Endothelial cell of umbilical vein (primary cell): ENCODE results near the gene C20orf202. TPM values are rescaled to one million over a fixed set of nuclear protein-coding genes. Genes with fewer than 3 reads are reported as not detected.

Source experiments
- BruUV-seq: library from RNA; stranded (reverse); fragments of 400-500 nt; replicated peaks from 2 replicates; lab custom pipeline; 2021; lab: Mats Ljungman, UMichigan
- CTCF ChIA-PET: fragments of 300-600, 350-600 bp; sonication (Branson Sonifier 250); formaldehyde crosslinking; loops from one replicate; lab custom pipeline; 2021; ENCODE audit warnings: antibody characterized with exemption, inconsistent platforms; lab: Charles Lee
- POLR2A ChIA-PET: fragments of 300-600, 350-600 bp; sonication (Branson Sonifier 250); formaldehyde crosslinking; loops from one replicate; lab custom pipeline; 2021; ENCODE audit warnings: antibody characterized with exemption, inconsistent platforms; lab: Charles Lee
- DNase-seq: peaks from one replicate; pipeline ENCODE4 v3.0.0-alpha.2; 2011; ENCODE audit warnings: low read depth, low spot score
- FAIRE-seq: peaks from 2 replicates; lab custom pipeline; 2011; peaks lifted over from hg19 to GRCh38; lab: Jason Lieb, UNC
- H2AFZ ChIP-seq: 2 replicates; pipeline ENCODE4 v1.6.0; 2012; ENCODE audit warnings: low read depth, low read length, control low read depth, inconsistent platforms
- H3K27ac ChIP-seq: 2 replicates; pipeline ENCODE4 v1.5.1; 2011; ENCODE audit warnings: low read depth, mild to moderate bottlenecking, control low read depth, low read length, moderate library complexity; ENCODE audit not compliant: insufficient read depth
- H3K27me3 ChIP-seq, 2 experiments: 2 replicates each; pipeline versions ENCODE4 v1.6.0 to v1.6.1; 2011; ENCODE audit warnings: low read length in 2 of 2, mixed read lengths in 1 of 2; ENCODE audit not compliant: control insufficient read depth in 2 of 2, insufficient read depth in 2 of 2
- H3K36me3 ChIP-seq, 2 experiments: 2 replicates in 1 of 2; 3 replicates in 1 of 2; pipeline ENCODE4 v1.5.1; 2011; ENCODE audit warnings: low read length in 2 of 2, mild to moderate bottlenecking in 1 of 2, moderate library complexity in 1 of 2; ENCODE audit not compliant: control insufficient read depth in 2 of 2, insufficient read depth in 2 of 2; ENCODE audit errors: extremely low read depth in 1 of 2
- H3K4me1 ChIP-seq: 3 replicates; pipeline ENCODE4 v1.5.1; 2011; ENCODE audit warnings: mild to moderate bottlenecking, low read length; ENCODE audit not compliant: control insufficient read depth, insufficient read depth; ENCODE audit errors: extremely low read depth
- H3K4me2 ChIP-seq: 2 replicates; pipeline ENCODE4 v1.6.1; 2011; ENCODE audit warnings: low read length, control low read depth, mixed read lengths; ENCODE audit not compliant: insufficient read depth
- H3K4me3 ChIP-seq, 3 experiments: fragments of 200-600 bp in 1 of 3; sonication (generic), shearing (Covaris generic) in 1 of 3; replicated peaks in 1 of 3; 2 replicates each; pipeline ENCODE4 v1.5.1; 2011 to 2016; ENCODE audit warnings: control low read depth in 3 of 3, low read length in 3 of 3, mild to moderate bottlenecking in 2 of 3, inconsistent platforms in 1 of 3, low read depth in 1 of 3, moderate library complexity in 1 of 3; ENCODE audit not compliant: insufficient read depth in 1 of 3
- H3K79me2 ChIP-seq: 2 replicates; pipeline ENCODE4 v1.6.0; 2012; ENCODE audit warnings: low read length, inconsistent platforms; ENCODE audit not compliant: control insufficient read depth, insufficient read depth
- H3K9ac ChIP-seq: replicated peaks from 2 replicates; pipeline ENCODE3; 2011; ENCODE audit warnings: low read length, control low read depth; ENCODE audit not compliant: insufficient read depth; ENCODE audit errors: extremely low read depth
- H3K9me1 ChIP-seq: replicated peaks from 3 replicates; pipeline ENCODE4 v1.6.0; 2011; ENCODE audit warnings: mild to moderate bottlenecking, low read length; ENCODE audit not compliant: control insufficient read depth, insufficient read depth; ENCODE audit errors: extremely low read depth
- H3K9me3 ChIP-seq: replicated peaks from 2 replicates; pipeline ENCODE4 v1.5.1; 2012; ENCODE audit warnings: low read length, inconsistent platforms; ENCODE audit not compliant: control insufficient read depth, insufficient read depth
- H4K20me1 ChIP-seq: replicated peaks from 2 replicates; pipeline ENCODE3; 2011; ENCODE audit warnings: mild to moderate bottlenecking, low read length; ENCODE audit not compliant: control insufficient read depth, insufficient read depth; ENCODE audit errors: extremely low read depth
- EZH2 ChIP-seq: IDR thresholded peaks from 2 replicates; pipeline ENCODE4 v1.6.1; 2012; ENCODE audit warnings: borderline replicate concordance, low read depth, mild to moderate bottlenecking, moderate library complexity, low read length, inconsistent platforms; ENCODE audit not compliant: severe bottlenecking
- FOS ChIP-seq: IDR thresholded peaks from 2 replicates; pipeline ENCODE4 v1.6.1; 2011; ENCODE audit warnings: mild to moderate bottlenecking, low read length, moderate library complexity, borderline replicate concordance; ENCODE audit not compliant: insufficient read depth
- GATA2 ChIP-seq: IDR thresholded peaks from 2 replicates; pipeline ENCODE4 v1.7.0; 2011; ENCODE audit warnings: low read depth, mild to moderate bottlenecking, moderate library complexity, mixed read lengths, low read length; ENCODE audit not compliant: insufficient read length, insufficient read depth
- JUN ChIP-seq: IDR thresholded peaks from 2 replicates; pipeline ENCODE4 v1.6.1; 2011; ENCODE audit warnings: borderline replicate concordance, low read depth; ENCODE audit not compliant: insufficient read length, insufficient read depth
- MYC ChIP-seq: IDR thresholded peaks from one replicate; pipeline ENCODE4 v1.6.1; 2011; ENCODE audit warnings: mild to moderate bottlenecking, low read depth, low read length
- POLR2A ChIP-seq: IDR thresholded peaks from 2 replicates; pipeline ENCODE4 v1.6.1; 2012; ENCODE audit warnings: low read depth, mild to moderate bottlenecking, control low read depth, low read length
- POLR2AphosphoS5 ChIP-seq: IDR thresholded peaks from 2 replicates; pipeline ENCODE4 v1.6.1; 2012; ENCODE audit warnings: low read depth, mild to moderate bottlenecking, control low read depth, low read length, moderate library complexity; ENCODE audit not compliant: insufficient read depth
- dilution Hi-C: fragments of 300-500 bp; cut with MboI; formaldehyde crosslinking; loops from one replicate; pipeline ENCODE4 v1.15.0; 2019; ENCODE audit warnings: low sequenced_read_pairs; ENCODE audit not compliant: extremely low pct_ligation_motif_present
- intact Hi-C: fragments of 100-400 bp; cut with micrococcal nuclease; formaldehyde crosslinking; loops from one replicate; pipeline ENCODE4 v1.10.0; 2022
- polyA plus RNA-seq, 4 experiments: library from polyadenylated mRNA; depleted of rRNA in 3 of 4; stranded (reverse) in 3 of 4; unstranded in 1 of 4; fragments of >200 nt; gene quantifications; 2 replicates each; pipeline versions ENCODE4 v1.2.1 to v1.2.3, GENCODE V29; 2011 to 2012; ENCODE audit warnings: missing spikeins in 1 of 4
- total RNA-seq: library from RNA; stranded (reverse); gene quantifications from 2 replicates; pipeline ENCODE4 v1.2.3, GENCODE V29; 2021
- TF ChIP-seq, protein P1 (sequence below), 2 donors: IDR thresholded peaks; 1 replicate in 1 of 2; 2 replicates in 1 of 2; pipeline ENCODE4 v1.5.1; 2011; ENCODE audit warnings: low read length in 2 of 2, mild to moderate bottlenecking in 2 of 2, moderate library complexity in 2 of 2, control low read depth in 1 of 2, inconsistent platforms in 1 of 2, low read depth in 1 of 2; ENCODE audit not compliant: insufficient read depth in 1 of 2; ENCODE audit errors: extremely low read depth in 1 of 2
- TF ChIP-seq, protein P2 (sequence below): IDR thresholded peaks from 2 replicates; pipeline ENCODE4 v1.6.1; 2011; ENCODE audit not compliant: insufficient read depth, insufficient read length

The C20orf202 gene
- total and polyA plus RNA-seq, 2 donors (not counting 3 experiments of a cell fraction or from before 2014, with no cell fraction given), result not detected

DNA sequence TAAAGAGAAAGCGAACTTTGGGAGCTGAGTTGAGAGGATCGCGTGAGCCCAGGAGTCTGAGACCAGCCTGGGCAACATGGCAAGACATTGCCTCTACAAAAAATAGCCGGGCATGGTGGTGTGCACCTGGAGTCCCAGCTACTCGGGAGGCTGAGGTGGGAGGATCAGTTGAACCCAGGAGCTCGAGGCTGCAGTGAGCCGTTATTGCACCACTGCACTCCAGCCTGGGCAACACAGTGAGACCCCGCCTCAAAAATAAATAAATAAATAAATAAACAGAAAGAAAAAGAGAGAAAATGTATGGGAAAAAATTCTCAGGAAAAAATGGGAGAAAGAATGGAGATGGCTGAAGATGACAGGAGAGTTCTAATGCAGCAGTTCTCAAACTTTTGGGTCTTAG, 2.5 kb downstream of the C20orf202 start:
- no peak for DNase-seq
- no peak for FAIRE-seq
- TF ChIP-seq JUN (no peak), POLR2A (no peak), MYC (no peak), GATA2 (no peak), EZH2 (no peak), FOS (no peak), POLR2AphosphoS5 (no peak)
- TF ChIP-seq, protein P1, sequence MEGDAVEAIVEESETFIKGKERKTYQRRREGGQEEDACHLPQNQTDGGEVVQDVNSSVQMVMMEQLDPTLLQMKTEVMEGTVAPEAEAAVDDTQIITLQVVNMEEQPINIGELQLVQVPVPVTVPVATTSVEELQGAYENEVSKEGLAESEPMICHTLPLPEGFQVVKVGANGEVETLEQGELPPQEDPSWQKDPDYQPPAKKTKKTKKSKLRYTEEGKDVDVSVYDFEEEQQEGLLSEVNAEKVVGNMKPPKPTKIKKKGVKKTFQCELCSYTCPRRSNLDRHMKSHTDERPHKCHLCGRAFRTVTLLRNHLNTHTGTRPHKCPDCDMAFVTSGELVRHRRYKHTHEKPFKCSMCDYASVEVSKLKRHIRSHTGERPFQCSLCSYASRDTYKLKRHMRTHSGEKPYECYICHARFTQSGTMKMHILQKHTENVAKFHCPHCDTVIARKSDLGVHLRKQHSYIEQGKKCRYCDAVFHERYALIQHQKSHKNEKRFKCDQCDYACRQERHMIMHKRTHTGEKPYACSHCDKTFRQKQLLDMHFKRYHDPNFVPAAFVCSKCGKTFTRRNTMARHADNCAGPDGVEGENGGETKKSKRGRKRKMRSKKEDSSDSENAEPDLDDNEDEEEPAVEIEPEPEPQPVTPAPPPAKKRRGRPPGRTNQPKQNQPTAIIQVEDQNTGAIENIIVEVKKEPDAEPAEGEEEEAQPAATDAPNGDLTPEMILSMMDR (IDR thresholded peaks at IDR 0.05; ENCODE audit: extremely low read depth in 1 of 2, insufficient read depth in 1 of 2, low read depth in 1 of 2, low read length in 2 of 2), result no peak
- TF ChIP-seq, protein P2, sequence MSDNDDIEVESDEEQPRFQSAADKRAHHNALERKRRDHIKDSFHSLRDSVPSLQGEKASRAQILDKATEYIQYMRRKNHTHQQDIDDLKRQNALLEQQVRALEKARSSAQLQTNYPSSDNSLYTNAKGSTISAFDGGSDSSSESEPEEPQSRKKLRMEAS, result no peak
- Histone ChIP-seq H4K20me1 (no peaks in the 10 kb centered on the region), H3K4me2 (no peak overlapping the region), H3K9ac (no peak overlapping the region), H3K4me1 (no peaks in the 10 kb centered on the region), H3K79me2 (no peaks in the 10 kb centered on the region), H3K9me3 (no peaks in the 10 kb centered on the region), H3K36me3 (no peaks in the 10 kb centered on the region), H3K27ac (no peak overlapping the region), H2AFZ (no peak overlapping the region), H3K27me3 (peaks cover 13 to 33% of the 10 kb centered on the region in 2 experiments), H3K9me1 (no peaks in the 10 kb centered on the region), H3K4me3 (no peak overlapping the region)
- BruUV-seq, result no TSS peak
- dilution Hi-C loops, result no loop called here
- intact Hi-C loops, result no loop called here
- ChIA-PET CTCF (interaction anchor here (2.7 kb wide), 1 partner anchor 298 kb away, joined by 16 read pairs; no protein-coding TSS in a partner anchor), POLR2A (no interaction called here)
